ENCODE results near the gene RPTOR.

RPTOR gene

DNA sequence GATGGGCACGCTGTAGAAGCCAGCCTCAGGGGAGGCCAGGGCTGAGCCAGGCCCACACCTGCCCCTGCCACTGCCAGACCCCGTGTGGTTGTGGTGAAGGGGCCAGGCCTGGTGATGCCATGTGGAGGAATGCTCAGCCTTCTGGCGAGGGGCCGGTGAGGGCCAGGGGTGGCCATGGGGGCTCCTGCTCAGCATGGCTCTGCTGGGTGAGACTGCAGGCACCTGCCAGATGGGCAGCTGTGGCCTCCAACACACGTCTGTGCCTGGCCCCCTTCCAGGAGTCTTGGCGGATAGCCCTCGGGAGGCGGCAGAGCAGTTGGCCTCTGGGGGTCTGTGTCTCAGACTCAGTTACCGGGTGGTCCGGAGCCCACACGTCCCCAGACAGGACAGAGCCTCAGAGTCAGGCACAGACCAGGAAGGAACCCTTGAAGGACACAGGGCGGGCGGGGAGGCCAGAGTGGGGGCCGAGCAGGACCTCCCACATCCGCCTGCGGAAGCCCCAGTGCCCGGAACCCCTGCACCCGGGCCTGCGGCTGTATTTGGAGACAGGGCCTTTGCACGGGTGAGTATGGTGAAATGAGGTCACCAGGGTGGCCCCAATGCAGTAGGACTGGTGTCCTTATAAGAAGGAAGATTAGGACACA is 424.5 kb downstream of the RPTOR start:
- peaks cover 5% of the 10 kb centered on the region for H3K27me3 ChIP-seq (ENCODE audit: control insufficient read depth, insufficient read depth, low read length)
- no peaks in the 10 kb centered on the region for H3K79me2 ChIP-seq
- H3K9ac ChIP-seq = no peak overlapping the region
- H3K9me3 ChIP-seq (ENCODE audit: control insufficient read depth, low read length) = no peaks in the 10 kb centered on the region
- H3K27ac ChIP-seq = no peak overlapping the region
- H3K36me3 ChIP-seq (ENCODE audit: control insufficient read depth, insufficient read depth, low read length) = no peaks in the 10 kb centered on the region
- no peak overlapping the region for H2AFZ ChIP-seq
- H3K4me1 ChIP-seq = peaks cover 14% of the 10 kb centered on the region
- TF ChIP-seq, protein P1, sequence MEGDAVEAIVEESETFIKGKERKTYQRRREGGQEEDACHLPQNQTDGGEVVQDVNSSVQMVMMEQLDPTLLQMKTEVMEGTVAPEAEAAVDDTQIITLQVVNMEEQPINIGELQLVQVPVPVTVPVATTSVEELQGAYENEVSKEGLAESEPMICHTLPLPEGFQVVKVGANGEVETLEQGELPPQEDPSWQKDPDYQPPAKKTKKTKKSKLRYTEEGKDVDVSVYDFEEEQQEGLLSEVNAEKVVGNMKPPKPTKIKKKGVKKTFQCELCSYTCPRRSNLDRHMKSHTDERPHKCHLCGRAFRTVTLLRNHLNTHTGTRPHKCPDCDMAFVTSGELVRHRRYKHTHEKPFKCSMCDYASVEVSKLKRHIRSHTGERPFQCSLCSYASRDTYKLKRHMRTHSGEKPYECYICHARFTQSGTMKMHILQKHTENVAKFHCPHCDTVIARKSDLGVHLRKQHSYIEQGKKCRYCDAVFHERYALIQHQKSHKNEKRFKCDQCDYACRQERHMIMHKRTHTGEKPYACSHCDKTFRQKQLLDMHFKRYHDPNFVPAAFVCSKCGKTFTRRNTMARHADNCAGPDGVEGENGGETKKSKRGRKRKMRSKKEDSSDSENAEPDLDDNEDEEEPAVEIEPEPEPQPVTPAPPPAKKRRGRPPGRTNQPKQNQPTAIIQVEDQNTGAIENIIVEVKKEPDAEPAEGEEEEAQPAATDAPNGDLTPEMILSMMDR (IDR thresholded peaks at IDR 0.05) = no peak
- H3K4me3 ChIP-seq (ENCODE audit: low read depth, low read length) = no peak overlapping the region
- peak overlapping the region; percentile 27 for H3K4me2 ChIP-seq (ENCODE audit: low read length)

- TF ChIP-seq, protein P1 (IDR thresholded peaks at IDR 0.05) = no peak
- no peak overlapping the region for H3K9ac ChIP-seq
- peaks cover 14% of the 10 kb centered on the region for H3K4me1 ChIP-seq
- no peaks in the 10 kb centered on the region for H3K36me3 ChIP-seq (ENCODE audit: control insufficient read depth, insufficient read depth, low read length)
- H3K79me2 ChIP-seq = no peaks in the 10 kb centered on the region
- H3K4me3 ChIP-seq (ENCODE audit: low read depth, low read length) = no peak overlapping the region
- H3K27ac ChIP-seq = no peak overlapping the region
- H2AFZ ChIP-seq = no peak overlapping the region
- H3K9me3 ChIP-seq (ENCODE audit: control insufficient read depth, low read length) = no peaks in the 10 kb centered on the region
- peaks cover 5% of the 10 kb centered on the region for H3K27me3 ChIP-seq (ENCODE audit: control insufficient read depth, insufficient read depth, low read length)
- H3K4me2 ChIP-seq (ENCODE audit: low read length) = no peak overlapping the region
These were observed 425.0 kb downstream of the RPTOR start for GRCh38 chr17:80969674-80970043.

GRCh38 chr17:80970044-80970761 is 425.6 kb downstream of the RPTOR start:
- TF ChIP-seq, protein P1 (IDR thresholded peaks at IDR 0.05) = peak; percentile 38
- Histone ChIP-seq H3K9ac (no peak overlapping the region), H2AFZ (peak overlapping the region; percentile 35), H3K79me2 (no peaks in the 10 kb centered on the region), H3K36me3 (ENCODE audit: control insufficient read depth, insufficient read depth, low read length) (no peaks in the 10 kb centered on the region), H3K27ac (no peak overlapping the region), H3K9me3 (ENCODE audit: control insufficient read depth, low read length) (no peaks in the 10 kb centered on the region), H3K4me1 (peaks cover 14% of the 10 kb centered on the region), H3K27me3 (ENCODE audit: control insufficient read depth, insufficient read depth, low read length) (peaks cover 5% of the 10 kb centered on the region), H3K4me3 (ENCODE audit: low read depth, low read length) (no peak overlapping the region), H3K4me2 (ENCODE audit: low read length) (no peak overlapping the region)

GRCh38 chr17:80970762-80971703 is 426.4 kb downstream of the RPTOR start:
- H3K4me3 ChIP-seq (ENCODE audit: low read depth, low read length) = no peak overlapping the region
- no peak overlapping the region for H3K27ac ChIP-seq
- no peak overlapping the region for H3K4me2 ChIP-seq (ENCODE audit: low read length)
- H3K9me3 ChIP-seq (ENCODE audit: control insufficient read depth, low read length) = no peaks in the 10 kb centered on the region
- peaks cover 5% of the 10 kb centered on the region for H3K27me3 ChIP-seq (ENCODE audit: control insufficient read depth, insufficient read depth, low read length)
- H3K4me1 ChIP-seq = peaks cover 14% of the 10 kb centered on the region
- H2AFZ ChIP-seq = no peak overlapping the region
- H3K79me2 ChIP-seq = no peaks in the 10 kb centered on the region
- H3K36me3 ChIP-seq (ENCODE audit: control insufficient read depth, insufficient read depth, low read length) = no peaks in the 10 kb centered on the region
- no peak overlapping the region for H3K9ac ChIP-seq
- TF ChIP-seq, protein P1 (IDR thresholded peaks at IDR 0.05) = no peak

Data from parathyroid adenoma (tissue), 2 donors.